Astrocyte of the spinal cord (primary cell): ENCODE data around the gene CHTF8.

Experiments
- DNase-seq: peaks from one replicate; pipeline ENCODE4 v3.0.0; 2011; ENCODE audit warnings: low read depth, low spot score
- H3K4me3 ChIP-seq: 2 replicates; pipeline ENCODE4 v1.5.1; 2011; ENCODE audit warnings: low read depth, mild to moderate bottlenecking, low read length, moderate library complexity
- CTCF ChIP-seq: IDR thresholded peaks from 2 replicates; pipeline ENCODE4 v1.5.1; 2012; ENCODE audit warnings: low read depth, mild to moderate bottlenecking, low read length, inconsistent platforms
- in situ Hi-C: cut with HindIII; loops from 2 replicates; pipeline ENCODE4 v1.10.0; 2017; ENCODE audit warnings: low sequenced_read_pairs

CHTF8 gene

GRCh38 chr16:69108905-69109252 is 23.5 kb downstream of the CHTF8 start:
- DNase-seq = no peak
- in situ Hi-C loops = no loop called here
- no peak for TF ChIP-seq CTCF
- no peak overlapping the region for H3K4me3 ChIP-seq

GRCh38 chr16:69108064-69108904 is 24.1 kb downstream of the CHTF8 start:
- DNase-seq = no peak
- in situ Hi-C loops = no loop called here
- no peak for TF ChIP-seq CTCF
- H3K4me3 ChIP-seq = no peak overlapping the region

- in situ Hi-C loops = no loop called here
- peak overlapping the region; percentile 46 for H3K4me3 ChIP-seq
Measured at GRCh38 chr16:69107316-69107962, 24.9 kb downstream of the CHTF8 start.

GRCh38 chr16:69106491-69107315 is 25.7 kb downstream of the CHTF8 start:
- DNase-seq = no peak
- peak overlapping the region; percentile 46 for H3K4me3 ChIP-seq
- TF ChIP-seq CTCF = peak; percentile 6
- in situ Hi-C loops = no loop called here

More at GRCh38 chr16:69107316-69107962, 24.9 kb downstream of the CHTF8 start:
- TF ChIP-seq CTCF = no peak
- DNase-seq = no peak

GRCh38 chr16:69105501-69106361 is 26.7 kb downstream of the CHTF8 start, which contains the start of gene HAS3:
TSS of gene HAS3 (plus strand) at chr16:69105653. CDS start at chr16:69109396, 3,743 bp downstream.
- peak; percentile 63 for DNase-seq
- peak; percentile 36 for TF ChIP-seq CTCF
- peak within 1 kb of the TSS; percentile 46 for H3K4me3 ChIP-seq
- in situ Hi-C loops = no loop called here
